ENCODE results near the gene GPD2.

Gene GPD2

DNA sequence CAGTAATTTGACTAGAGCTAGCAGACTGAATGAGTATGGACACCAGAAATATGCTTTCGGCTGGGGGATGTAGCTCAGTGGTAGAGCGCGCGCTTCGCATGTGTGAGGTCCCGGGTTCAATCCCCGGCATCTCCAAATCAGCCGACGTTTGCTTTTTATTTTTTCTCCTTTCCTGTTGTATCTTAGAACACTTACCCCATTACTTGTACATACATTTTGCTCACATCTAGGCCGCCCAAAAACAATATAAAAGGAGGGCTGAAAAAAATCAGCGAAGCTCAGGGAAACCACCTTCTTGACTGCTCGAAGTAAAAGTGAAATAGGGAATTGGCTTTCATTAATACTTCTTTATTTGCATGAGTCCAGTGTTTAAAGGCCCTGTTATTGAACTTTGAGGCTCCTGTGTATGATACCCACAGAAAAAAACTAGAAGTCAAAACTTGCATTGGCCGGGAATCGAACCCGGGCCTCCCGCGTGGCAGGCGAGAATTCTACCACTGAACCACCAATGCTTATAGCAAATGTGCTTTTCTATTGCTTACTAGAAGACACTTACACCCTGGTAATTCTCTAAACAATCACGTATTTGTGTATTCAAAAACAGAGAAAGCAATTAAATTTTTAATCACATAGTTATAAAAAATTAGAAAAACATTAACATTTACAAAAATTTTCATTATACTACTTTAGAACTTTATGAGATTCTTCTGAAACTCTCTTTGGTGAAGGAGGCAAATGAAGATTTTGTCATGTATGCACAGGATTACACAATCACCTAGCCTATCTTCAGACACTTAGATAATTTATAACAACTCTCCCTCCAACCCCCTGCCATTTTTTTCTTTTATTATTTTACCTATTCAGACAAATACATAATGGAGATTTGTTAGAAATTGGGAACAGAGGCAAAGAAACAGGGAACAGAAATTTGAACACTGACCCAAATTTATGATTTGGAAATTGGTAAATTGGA, 35.2 kb upstream of the GPD2 start:
- TF ChIP-seq, protein P1, sequence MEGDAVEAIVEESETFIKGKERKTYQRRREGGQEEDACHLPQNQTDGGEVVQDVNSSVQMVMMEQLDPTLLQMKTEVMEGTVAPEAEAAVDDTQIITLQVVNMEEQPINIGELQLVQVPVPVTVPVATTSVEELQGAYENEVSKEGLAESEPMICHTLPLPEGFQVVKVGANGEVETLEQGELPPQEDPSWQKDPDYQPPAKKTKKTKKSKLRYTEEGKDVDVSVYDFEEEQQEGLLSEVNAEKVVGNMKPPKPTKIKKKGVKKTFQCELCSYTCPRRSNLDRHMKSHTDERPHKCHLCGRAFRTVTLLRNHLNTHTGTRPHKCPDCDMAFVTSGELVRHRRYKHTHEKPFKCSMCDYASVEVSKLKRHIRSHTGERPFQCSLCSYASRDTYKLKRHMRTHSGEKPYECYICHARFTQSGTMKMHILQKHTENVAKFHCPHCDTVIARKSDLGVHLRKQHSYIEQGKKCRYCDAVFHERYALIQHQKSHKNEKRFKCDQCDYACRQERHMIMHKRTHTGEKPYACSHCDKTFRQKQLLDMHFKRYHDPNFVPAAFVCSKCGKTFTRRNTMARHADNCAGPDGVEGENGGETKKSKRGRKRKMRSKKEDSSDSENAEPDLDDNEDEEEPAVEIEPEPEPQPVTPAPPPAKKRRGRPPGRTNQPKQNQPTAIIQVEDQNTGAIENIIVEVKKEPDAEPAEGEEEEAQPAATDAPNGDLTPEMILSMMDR (IDR thresholded peaks at IDR 0.05) = no peak

GRCh38 chr2:156401861-156402260, 34.3 kb upstream of the GPD2 start:
- TF ChIP-seq, protein P1 (IDR thresholded peaks at IDR 0.05) = no peak

GRCh38 chr2:156405586-156405985, 30.6 kb upstream of the GPD2 start:
- TF ChIP-seq, protein P1 (IDR thresholded peaks at IDR 0.05) = no peak

DNA sequence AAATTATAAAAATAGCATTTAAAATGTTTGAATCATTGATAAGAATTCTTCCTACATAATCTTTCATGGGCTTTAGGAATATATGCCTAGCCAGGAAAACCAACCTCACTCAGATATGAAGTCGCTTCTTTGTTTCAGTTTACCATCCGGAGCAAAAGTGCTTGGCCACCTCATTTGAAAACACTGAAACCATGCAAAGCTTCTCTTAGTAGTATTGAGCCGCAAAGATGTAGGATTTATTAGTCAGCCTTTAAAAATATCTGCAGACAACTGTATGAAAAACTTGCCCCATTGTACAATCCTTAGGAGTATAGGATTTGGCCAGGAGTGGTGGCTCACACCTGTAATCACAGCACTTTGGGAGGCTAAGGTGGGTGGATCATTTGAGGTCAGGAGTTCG, 24.3 kb upstream of the GPD2 start:
- TF ChIP-seq, protein P1 (IDR thresholded peaks at IDR 0.05) = no peak

- TF ChIP-seq, protein P1 (IDR thresholded peaks at IDR 0.05) = no peak
Measured at GRCh38 chr2:156421851-156422250, 14.3 kb upstream of the GPD2 start.

DNA sequence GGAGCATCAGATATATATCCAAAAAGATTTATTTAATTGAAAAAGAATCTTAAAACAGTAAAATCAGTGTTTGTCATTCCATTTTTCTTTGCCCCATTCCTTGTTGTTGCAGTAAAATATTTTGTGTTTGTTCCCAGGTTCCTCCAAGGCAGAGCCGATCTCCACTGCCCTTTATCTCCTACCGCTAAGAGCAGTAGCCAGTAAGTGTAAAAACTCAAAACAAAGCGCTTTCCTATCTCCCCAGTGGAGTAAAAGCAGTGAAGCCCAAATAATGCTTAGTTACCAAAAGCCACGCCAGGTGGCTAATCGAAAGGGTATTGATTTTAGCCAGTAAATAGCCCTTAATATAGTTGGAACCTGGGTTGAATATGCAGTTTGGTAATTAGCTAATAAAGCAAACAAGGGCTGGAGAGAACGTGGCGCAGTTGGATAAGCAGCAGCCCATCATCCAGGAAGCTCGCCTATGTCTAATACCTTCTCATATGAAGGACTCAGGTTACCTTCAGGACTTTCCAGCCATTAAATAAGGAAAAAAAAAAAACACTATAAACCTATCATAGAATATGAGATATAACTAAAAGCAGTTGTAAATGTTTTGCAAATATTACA, 12.4 kb upstream of the GPD2 start:
- TF ChIP-seq, protein P1 (IDR thresholded peaks at IDR 0.05) = no peak

DNA sequence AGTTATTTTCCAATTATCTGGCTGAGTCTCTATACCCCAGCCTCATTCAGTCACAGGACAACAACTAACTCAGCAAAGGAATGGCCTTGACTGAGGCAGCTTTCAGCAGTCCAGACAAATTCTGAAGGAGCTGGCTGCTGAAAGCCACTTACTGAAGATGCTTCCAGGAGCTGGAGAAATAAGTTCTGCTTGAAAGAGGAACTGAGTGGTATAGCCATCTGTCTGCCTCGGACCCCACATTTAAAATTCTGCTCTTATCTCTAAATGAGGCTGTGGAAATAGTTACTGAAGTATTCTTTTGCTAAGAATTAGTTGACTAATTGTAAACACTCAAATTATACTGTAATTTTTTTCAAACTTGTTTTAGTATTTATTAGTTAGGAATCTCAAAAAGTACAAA, 9.1 kb upstream of the GPD2 start:
- TF ChIP-seq, protein P1 (IDR thresholded peaks at IDR 0.05) = no peak
